GM10266 (cell line): Measurements from ENCODE around the gene TCTA.

Experiments
- DNase-seq: peaks from one replicate; pipeline ENCODE4 v3.0.0; 2012; ENCODE audit errors: extremely low spot score
- CTCF ChIP-seq: IDR thresholded peaks from 2 replicates; pipeline ENCODE4 v1.5.1; 2012; ENCODE audit warnings: mild to moderate bottlenecking, low read depth; ENCODE audit not compliant: control insufficient read depth, insufficient read depth; ENCODE audit errors: missing control alignments

TCTA gene

GRCh38 chr3:49411535-49411967, 672 bp upstream of the TCTA start:
- no peak for TF ChIP-seq CTCF
- DNase-seq, result no peak

GRCh38 chr3:49412632-49413337, 562 bp downstream of the TCTA start:
- DNase-seq, result no peak
- TF ChIP-seq CTCF, result no peak

- DNase-seq, result no peak
These were observed 1.1 kb downstream of the TCTA start for GRCh38 chr3:49413338-49413734.

GRCh38 chr3:49414753-49415152, 2.5 kb downstream of the TCTA start:
- no peak for DNase-seq
- no peak for TF ChIP-seq CTCF

More at GRCh38 chr3:49413338-49413734, 1.1 kb downstream of the TCTA start:
- TF ChIP-seq CTCF, result no peak

- no peak for TF ChIP-seq CTCF
- DNase-seq, result peak; percentile 54
These were observed 3.8 kb downstream of the TCTA start for GRCh38 chr3:49415931-49416601.

- no peak for TF ChIP-seq CTCF
- no peak for DNase-seq
These were observed 4.6 kb downstream of the TCTA start for GRCh38 chr3:49416867-49417266.

GRCh38 chr3:49417516-49418120, 5.4 kb downstream of the TCTA start:
- DNase-seq, result no peak
- no peak for TF ChIP-seq CTCF
